AG09319 (cell line): ENCODE data around the gene TMEM14C.
"Not testable (repeated sequence)": the region's sequence is repeated elsewhere in the genome, so short reads cannot be mapped to it uniquely, and the experiment has no call there.

Experiments used
- DNase-seq: peaks from one replicate; pipeline ENCODE4 v3.0.0-alpha.2; 2010; ENCODE audit warnings: low read depth; ENCODE audit errors: extremely low read depth
- TF ChIP-seq, protein P1 (sequence below): IDR thresholded peaks from 2 replicates; pipeline ENCODE4 v1.5.1; 2011; ENCODE audit warnings: low read depth, mild to moderate bottlenecking, inconsistent platforms, low read length, moderate library complexity

Gene TMEM14C

DNA sequence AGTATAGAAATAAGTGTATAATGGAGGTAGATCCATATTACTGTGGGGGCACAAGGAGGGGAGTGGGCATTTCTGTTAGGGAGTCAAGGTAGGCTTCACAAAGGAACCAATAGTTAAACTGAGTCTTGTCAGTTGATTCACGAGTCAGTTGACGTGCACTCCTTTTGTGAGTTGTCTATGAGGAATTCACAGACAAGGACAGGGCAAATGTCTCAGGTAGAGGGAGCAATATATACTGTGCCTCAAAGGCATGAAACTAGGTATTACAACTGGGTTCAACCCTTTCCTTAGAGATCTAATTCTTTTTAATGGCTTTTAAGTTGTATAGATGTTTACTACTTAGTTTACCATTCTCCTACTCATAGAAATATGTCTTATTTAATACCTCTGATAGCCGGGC is 11.0 kb downstream of the TMEM14C start:
- no peak for DNase-seq
- TF ChIP-seq, protein P1, sequence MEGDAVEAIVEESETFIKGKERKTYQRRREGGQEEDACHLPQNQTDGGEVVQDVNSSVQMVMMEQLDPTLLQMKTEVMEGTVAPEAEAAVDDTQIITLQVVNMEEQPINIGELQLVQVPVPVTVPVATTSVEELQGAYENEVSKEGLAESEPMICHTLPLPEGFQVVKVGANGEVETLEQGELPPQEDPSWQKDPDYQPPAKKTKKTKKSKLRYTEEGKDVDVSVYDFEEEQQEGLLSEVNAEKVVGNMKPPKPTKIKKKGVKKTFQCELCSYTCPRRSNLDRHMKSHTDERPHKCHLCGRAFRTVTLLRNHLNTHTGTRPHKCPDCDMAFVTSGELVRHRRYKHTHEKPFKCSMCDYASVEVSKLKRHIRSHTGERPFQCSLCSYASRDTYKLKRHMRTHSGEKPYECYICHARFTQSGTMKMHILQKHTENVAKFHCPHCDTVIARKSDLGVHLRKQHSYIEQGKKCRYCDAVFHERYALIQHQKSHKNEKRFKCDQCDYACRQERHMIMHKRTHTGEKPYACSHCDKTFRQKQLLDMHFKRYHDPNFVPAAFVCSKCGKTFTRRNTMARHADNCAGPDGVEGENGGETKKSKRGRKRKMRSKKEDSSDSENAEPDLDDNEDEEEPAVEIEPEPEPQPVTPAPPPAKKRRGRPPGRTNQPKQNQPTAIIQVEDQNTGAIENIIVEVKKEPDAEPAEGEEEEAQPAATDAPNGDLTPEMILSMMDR: no peak

DNA sequence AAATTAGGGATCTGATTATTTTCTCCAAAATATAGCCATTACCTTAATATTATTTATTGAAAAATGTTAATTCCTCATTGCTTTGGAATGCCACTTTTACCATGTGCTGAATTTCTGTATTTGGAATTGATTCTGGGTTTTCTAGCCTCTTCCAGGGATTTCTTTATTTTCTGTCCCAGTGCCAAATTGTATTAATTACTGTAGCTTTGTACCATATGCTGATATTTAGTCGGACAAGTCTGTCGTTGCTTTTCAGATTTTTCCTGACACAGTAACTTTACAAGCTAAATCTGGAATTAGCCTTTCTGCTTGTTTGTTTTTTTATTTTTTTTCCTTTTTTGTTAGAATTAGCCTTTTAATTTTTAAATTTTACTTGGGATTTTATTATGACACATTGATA is 13.9 kb downstream of the TMEM14C start:
- DNase-seq: no peak
- TF ChIP-seq, protein P1: no peak

DNA sequence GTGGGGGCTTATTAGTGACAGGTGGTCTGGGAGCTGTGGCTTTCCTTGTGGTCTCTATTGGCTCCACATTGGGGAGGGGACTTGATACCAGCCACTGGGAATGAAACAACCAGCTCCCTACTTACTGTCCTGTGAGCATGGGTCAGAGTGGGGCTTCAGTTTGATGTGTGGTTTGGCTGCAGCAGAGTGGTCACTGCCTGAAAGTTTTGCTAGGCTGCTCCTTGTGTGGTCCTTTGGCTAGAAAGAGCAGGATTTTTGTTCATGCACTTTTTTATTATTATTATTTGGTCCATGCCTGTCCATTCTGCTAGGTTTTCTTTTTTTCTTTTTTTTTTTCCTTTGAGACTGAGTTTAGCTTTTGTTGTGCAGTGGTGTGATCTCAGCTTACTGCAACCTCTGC is 17.2 kb downstream of the TMEM14C start:
- TF ChIP-seq, protein P1: no peak
- no peak for DNase-seq

DNA sequence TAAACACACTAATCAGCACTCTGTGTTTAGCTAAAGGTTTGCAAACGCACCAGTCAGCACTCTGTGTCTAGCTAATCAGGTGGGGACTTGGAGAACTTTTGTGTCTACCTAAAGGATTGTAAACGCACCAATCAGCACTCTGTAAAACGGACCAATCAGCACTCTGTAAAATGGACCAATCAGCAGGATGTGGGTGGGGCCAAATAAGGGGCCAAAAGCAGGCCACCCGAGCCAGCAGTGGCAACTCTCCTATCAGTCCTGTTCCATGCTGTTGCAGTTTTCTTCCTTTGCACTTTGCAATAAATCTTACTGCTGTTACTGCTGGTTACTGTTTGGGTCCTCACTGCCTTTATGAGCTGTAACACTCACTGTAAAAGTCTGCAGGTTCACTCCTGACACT is 18.8 kb downstream of the TMEM14C start:
- not testable (repeated sequence) for DNase-seq

DNA sequence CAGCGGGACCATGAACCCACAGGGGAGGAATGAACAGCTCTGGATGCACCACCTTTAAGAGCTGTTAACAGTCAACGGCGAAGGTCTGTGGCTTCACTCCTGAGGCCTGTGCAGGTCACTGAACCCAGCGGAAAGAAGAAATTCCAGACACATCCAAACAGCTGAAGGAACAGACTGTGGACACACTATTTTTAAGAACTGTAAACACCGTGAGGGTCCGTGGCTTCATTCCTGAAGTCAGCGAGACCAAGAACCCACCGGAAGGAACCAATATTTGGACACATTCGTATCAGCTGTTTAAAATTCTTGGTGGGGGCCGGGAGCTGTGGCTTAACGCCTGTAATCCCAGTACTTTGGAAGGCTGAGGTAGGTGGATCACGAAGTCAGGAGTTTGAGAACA is 19.4 kb downstream of the TMEM14C start:
- TF ChIP-seq, protein P1: no peak
- DNase-seq: no peak

DNA sequence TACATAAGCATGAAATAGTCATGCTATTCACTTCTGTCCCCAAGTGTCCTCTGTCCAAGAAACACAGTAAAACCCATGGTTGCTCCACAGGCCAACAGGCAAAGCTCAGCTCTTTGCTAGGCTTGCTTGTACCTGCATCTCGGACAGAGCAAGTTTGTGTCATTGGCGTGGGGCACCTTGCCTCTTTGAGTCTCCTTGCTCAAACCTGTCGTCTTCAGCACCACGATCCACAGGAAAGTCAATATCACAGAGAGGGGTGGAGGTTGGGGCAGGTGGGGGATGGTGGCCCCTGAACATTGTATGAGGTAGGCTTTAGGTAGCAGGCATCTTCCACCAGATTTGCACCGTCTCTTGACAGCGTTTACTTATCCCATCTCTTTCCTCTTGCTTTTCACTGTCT is 20.6 kb downstream of the TMEM14C start:
- TF ChIP-seq, protein P1: no peak
- DNase-seq: no peak

DNA sequence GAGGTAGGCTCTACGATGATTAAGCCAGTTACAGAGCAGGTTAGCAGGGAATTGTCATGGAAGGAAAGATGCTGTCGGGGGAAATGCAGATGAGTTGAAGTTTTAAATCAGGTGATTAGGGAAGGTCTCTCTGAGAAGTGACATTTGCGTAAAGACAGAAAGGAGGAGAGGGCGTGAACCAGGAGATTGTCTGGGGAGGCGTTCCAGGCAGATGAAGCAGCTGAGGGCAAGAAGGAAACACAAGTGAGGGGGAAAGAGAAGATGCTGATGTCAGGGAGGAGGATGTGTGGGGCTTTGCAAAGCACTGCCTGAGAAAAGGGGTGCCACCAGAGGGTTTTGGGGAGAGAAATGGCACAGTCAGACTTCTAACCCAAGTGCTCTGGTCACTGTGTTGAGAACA is 22.2 kb downstream of the TMEM14C start:
- no peak for DNase-seq
- TF ChIP-seq, protein P1: no peak

DNA sequence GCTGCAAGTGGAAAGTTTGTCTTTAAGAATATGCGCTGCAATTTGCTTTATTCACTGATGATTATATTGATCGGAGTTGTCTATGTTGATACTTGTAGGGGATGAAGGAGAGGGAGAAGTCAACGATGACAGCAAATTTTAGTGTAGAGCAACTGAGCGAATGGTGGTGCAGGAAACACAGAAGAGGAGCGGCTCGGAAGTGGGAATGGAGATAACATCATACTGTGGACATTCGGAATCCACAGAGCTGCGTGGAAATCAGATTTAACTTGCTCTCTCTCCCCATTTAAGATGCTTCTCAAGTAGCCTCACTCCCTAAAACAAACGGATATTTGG is 24.0 kb downstream of the TMEM14C start:
- TF ChIP-seq, protein P1: no peak
- DNase-seq: no peak
